DMS53 treated with DMSO at 0.1 percent for 48 hours (cell line): ENCODE data around the gene OR6C2.
"Not testable (repeated sequence)": the region's sequence is repeated elsewhere in the genome, so short reads cannot be mapped to it uniquely, and the experiment has no call there.

Experiments
- DNase-seq: peaks from one replicate; lab custom pipeline; 2025; ENCODE audit not compliant: unreplicated experiment; lab: John Stamatoyannopoulos, UW

Gene OR6C2

DNA sequence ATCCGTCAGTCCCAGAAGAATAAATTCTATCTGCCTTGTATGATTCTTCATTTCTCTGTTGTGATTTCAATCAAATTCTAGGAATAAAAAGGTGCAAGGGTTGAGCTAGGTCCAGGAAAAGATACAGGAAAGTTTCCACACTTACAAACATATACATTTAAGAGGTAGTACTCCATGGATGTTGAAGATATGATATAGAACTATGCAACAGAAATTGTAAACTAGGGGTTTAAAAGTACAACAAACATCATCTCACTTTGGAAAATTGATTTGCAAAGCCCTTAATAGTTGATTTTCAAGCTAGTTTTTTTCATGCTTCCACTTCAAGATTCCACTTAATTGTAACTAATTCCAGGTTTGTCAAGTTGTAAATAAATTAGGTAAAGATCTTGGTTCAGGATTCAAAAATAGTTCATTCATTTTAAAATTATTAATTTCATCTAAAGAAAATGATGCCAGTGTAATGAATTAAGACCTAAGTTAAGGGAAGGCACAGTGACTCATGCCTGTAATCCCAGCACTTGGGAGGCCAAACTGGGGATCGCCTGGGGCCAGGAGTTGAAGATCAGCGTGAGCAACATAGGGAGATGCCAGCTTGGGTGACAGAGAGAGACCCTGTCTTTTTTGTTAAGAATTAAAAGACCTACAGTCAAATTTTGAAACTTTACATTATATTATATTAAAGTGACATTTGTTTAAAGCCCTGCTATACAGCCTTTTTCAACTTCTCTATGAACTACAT, 26.4 kb downstream of the OR6C2 start, which contains the start of gene OR6C70:
OR6C70 (minus strand) TSS at position 51 of the 742 bp plus-strand sequence; CDS start at position 51, 0 bp downstream.
- no peak for DNase-seq

DNA sequence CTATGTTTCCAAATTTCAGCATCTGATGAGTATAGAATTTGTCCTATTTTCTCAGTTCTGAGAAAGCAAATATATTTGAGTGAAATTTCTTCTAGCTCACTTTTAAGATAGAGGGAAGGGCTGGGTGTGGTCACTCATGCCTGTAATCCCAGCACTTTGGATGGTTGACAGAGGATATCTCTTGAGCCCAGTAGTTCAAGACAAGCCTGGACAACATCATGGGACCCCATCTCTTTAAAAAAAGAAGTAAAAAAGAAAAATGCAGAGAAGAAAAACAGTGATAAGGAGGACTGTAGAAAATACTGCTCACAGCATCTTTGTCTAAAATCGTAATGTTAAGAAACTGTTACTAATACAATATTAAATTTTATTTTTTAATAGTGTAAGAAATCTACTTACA, 28.4 kb downstream of the OR6C2 start:
- no peak for DNase-seq

DNA sequence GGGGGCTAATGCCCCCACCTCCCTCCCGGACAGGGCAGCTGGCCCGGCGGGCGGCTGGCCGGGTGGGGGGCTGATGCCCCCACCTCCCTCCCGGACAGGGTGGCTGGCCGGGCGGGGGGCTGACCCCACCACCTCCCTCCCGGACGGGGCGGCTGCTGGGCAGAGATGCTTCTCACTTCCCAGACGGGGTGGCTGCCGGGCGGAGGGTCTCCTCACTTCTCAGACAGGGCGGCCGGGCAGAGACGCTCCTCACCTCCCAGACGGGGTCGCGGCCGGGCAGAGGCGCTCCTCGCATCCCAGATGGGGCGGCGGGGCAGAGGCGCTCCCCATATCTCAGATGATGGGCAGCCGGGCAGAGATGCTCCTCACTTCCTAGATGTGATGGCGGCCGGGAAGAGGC, 35.3 kb downstream of the OR6C2 start:
- DNase-seq: not testable (repeated sequence)

DNA sequence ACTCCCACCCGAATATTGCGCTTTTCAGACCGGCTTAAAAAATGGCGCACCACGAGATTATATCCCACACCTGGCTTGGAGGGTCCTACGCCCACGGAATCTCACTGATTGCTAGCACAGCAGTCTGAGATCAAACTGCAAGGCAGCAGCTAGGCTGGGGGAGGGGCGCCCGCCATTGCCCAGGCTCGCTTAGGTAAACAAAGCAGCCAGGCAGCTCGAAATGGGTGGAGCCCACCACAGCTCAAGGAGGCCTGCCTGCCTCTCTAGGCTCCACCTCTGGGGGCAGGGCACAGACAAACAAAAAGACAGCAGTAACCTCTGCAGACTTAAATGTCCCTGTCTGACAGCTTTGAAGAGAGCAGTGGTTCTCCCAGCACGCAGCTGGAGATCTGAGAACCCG, 40.4 kb downstream of the OR6C2 start:
- DNase-seq: not testable (repeated sequence)

DNA sequence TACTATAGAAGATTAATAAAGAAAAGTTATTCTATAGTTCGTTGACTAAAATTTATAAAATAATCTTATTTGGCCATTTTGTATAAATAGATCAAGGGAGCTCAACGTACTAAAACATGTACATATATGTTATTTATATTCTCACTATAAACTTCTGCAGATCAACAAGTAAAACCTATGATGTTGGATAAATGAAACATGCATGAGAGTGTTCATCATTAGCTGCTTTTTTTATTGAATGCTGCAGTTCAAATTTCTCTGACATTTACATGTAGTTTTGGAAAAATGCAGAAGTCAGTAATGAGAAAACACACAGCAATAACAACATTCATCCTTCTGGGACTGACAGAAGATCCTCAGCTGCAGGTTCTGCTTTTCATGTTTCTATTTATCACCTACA, 48.2 kb downstream of the OR6C2 start, which contains the start of gene OR6C68:
OR6C68 (plus strand) TSS at position 301 of the 400 bp plus-strand sequence; CDS start at position 301, 0 bp downstream.
- no peak for DNase-seq

DNA sequence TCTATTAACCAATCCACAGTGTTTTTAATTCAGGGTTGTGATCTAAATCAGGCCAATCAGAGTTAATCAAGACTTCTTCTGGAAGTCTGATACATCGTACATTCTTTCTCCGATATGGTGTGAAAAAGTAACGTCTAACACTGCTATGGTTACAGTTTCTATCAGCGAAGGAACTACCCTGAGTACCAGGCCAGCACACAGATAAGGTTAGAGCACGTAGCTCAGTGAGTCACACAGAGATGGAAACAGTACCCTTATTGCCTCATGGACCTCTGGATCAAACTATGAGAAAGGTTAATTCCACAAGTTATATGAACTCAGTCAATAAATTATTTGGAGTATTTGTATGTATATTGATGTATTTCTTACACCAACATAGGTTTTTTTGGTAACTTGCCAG, 51.6 kb downstream of the OR6C2 start:
- no peak for DNase-seq

DNA sequence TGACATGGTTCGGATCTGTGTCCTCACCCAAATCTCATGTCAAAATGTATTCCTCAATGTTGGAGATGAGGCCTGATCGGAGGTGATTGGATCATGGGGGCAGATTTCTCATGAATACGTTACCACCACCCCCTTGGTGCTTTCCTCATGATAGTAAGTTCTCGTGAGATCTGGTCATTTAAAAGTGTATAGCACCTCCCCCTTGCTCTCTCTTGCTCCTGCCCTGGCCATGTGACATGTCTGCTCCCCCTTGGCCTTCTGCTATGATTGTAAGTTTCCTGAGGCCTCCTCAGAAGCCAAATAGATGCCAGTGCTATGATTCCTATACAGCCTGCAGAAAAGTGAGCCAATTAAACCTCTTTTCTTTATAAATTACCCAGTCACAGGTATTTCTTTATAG, 55.4 kb downstream of the OR6C2 start:
- no peak for DNase-seq

DNA sequence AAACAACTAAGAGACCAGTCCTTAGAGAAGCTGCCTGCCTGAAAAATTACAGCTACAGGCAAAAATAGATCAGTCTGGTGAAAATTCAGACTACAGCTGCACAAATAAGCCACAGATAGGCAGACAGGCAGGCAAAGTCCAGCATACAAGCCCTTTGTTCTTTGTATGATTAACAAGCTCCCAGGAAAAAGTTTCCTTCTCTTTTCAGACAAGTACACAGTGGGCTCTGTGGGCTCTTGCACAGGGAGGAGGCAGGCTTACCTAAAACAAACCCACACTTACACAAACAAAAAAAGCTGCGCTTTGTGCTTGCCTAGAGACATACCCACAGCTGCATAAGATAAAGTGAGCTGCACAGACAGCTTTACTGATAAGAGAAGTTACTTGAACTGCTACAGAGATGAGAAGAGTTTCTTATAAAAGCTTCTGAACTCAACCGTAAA, 56.0 kb downstream of the OR6C2 start:
- DNase-seq: peak; percentile 26

DNA sequence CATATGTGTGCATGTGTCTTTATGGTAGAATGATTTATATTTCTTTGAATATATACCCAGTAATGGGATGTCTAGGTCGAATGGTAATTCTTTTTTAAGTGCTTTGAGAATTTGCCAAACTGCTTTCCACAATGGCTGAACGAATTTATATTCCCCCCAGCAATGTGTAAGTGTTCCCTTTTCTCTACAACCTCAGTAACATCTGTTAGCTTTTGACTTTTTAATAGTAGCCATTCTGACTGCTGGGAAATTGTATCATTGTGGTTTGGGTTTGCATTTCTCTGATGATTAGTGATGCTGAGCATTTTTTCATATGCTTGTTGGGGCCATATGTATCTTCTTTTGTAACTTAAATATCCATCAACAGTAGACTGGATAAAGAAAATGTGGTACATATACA, 57.7 kb downstream of the OR6C2 start:
- no peak for DNase-seq
